Measurements from ENCODE around the gene RALGAPA2.
A peak's percentile ranks its signal among the peaks of the same experiment; 100 is the strongest.

The RALGAPA2 gene

GRCh38 chr20:20712474-20713243 is at the start of gene RALGAPA2:
Gene RALGAPA2 (minus strand): TSS chr20:20712644. CDS start chr20:20712480, 164 bp downstream.
- peak; percentile 94 for DNase-seq

DNA sequence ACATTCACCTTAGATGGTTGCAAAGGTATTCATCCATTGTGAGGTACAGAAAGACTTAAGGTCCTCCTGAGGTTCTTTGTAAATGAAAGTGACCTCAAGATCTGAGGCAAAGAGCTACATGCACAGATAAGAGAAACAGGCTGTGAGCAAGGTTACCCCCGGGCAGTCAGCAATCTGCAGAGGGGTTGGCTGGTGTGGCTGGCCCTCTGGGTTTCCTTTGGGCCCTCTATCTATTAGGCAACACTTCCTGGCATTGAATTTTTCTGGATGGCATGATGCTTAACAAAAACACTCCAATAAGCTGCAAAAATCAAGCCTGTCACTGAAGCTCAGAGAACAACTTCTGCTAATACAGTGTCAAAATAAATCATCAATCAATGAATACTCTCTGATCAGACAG is 48.9 kb upstream of the RALGAPA2 start:
- no peak for DNase-seq

DNA sequence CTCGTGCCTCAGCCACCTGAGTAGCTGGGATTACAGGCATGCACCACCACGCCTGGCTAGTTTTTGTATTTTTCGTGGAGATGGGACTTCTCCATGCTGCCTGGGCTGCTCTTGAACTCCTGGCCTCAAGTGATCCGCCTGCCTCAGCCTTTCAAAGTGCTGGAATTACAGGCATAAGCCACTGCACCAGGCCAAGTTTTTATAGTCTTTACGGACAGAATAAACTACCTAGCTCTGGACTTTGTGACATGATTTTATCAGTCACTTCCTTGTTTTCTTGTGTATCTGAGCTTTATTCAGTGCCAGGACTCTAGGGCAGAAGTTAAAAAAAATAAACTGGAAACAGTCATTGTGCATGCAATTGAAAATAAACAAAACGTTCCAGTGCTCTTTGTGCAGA is 46.7 kb upstream of the RALGAPA2 start:
- no peak for DNase-seq

- DNase-seq = no peak
These were observed 43.4 kb upstream of the RALGAPA2 start for GRCh38 chr20:20755674-20756319.

DNA sequence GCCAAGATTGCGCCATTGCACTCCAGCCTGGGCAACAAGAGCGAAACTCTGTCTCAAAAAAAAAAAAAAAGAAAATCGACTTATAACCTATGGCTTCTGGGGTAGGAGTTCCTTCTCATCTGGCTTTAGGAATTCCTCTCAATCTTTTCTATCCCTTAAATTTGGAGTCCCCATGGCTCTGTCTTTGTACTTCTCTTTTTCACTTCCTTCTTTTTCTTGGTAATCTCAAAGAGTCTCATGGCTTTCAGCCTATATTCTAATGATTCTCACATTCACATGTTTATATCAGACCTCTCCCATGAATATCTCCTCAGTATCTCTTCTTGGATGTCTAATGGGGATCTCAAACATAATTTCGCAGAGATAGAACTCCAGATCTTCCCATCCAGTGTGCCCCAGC is 42.8 kb upstream of the RALGAPA2 start:
- no peak for DNase-seq

- DNase-seq = no peak
These were observed 42.3 kb upstream of the RALGAPA2 start for GRCh38 chr20:20754714-20755113.

DNA sequence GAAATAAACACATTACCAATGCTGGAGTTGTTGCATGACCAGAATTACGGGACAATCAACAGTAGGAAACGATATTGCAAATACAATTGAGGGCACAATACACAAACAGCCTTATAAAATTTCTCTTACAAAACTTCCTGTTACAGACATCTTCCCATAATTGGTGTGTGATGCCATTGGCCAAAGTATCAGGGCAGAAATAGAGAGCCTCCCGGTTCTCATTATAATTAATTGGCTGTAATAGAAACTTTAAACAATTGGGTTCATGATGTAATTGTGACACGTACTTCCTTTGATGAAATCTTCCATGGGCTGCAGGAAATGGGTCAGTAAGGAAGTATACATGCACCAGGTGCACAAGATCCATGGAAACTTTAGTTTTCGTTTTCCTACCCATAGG is 40.3 kb upstream of the RALGAPA2 start:
- no peak for DNase-seq

DNA sequence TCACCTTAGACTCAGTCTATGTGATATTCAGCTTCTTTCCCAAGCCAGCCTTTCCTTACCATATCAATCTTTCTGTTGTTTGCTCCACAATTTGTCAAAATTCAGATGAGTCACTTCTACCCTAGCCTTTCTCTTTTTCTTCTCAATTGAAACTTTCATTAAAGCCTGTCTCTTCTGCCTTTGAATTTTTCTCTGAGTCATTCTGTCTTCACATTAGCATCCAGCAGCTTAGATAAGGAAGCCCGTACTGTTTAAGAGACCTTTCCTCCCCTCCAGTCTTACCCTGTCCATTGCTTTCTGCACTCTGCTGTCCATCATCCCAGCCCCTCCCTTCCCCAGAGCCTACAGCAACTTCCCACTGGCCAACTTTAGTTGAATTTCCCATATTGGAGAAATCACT is 34.9 kb upstream of the RALGAPA2 start:
- no peak for DNase-seq

DNA sequence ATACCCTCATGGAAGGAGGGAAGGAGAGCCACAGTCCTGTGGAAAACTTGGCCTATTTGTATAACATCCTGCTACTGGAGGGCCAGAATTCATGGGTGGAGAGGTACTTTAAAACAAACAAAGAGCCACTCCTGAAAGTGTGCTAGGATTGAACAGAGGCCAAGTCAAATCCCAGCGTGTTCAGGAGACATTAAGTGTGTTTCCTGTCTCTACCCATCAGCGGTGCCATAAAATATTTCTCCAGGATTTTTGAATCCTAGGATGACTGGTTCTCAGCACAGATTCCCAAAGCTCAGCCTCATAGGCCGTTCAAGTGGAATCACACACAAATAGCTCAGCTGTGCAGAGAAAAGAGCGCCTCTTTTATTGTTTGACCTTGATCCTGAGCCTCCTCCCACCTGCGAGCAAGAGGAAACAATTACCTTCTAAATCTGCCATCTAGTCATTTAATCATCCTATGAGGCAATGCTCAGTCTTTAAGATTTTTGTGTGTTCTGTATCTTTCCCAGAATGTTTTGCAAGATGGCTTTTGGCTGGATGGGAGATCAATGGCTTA is 31.8 kb upstream of the RALGAPA2 start:
- DNase-seq = no peak

GRCh38 chr20:20743511-20744169 is 31.2 kb upstream of the RALGAPA2 start:
- no peak for DNase-seq

DNA sequence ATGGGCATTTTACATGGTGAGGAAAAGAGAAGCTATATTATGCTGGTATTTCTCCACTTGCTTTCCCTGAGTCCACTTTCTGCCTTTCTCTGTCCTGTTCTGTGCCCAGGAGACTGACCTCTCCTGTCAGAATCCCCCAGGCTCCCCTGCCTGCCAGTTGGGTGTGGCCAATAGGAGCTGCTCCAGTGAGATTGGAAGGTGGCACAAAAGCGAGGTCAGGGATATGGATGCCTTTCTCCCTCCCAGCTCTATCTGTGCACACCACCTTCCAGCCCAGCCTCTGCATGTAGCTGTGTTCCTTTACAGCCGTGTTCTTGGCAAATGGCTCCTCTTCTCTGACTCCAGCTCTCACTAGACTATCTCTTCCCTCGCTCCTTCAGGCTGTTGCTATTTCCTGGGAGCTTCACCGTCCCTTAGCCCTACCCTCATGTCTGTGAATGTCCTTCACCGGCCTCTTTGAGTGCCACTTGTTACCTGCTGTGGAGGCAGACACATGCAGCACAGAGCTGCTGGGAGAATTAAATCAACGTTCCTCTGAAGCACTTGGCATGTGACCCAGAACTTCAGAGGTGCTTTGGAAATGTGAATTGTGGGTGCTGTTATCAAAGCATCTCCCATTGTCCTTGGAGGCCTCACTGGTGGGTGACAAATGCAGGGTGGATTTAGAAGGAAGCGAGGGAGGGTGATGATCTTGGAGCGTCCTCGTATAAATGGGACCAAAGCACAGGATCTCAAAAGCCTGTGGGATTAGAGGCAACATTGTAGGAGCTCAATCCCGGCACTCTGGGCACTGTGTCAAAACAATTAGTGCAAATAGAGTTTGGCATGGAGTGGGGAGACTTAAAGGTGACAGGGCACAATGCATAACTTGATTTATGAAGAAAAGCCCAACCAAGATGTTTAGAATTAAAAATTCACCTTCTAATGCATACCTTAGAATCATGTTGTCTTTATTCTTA is 28.9 kb upstream of the RALGAPA2 start:
- DNase-seq = no peak

- no peak for DNase-seq
These were observed 28.1 kb upstream of the RALGAPA2 start for GRCh38 chr20:20740541-20740940.

- no peak for DNase-seq
These were observed 24.7 kb upstream of the RALGAPA2 start for GRCh38 chr20:20737158-20737557.

DNA sequence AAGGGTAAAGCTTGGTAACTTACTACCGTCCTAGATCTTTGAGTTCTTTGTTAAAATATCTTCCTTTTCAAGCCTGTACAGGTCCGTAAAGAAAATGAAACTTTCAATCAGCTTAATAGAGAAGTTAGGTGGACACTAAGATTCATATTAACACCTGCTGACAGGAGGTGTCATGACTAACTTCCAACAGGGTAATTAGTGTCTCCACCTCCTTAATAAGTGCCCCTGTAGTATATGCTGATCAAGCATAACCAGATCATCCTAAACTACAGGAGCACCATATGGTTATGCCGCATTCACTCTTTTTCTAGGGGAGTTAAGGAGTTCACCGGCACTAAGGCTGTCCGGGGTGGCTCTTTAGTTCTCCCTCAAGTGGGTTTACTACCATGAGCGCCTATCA is 23.9 kb upstream of the RALGAPA2 start:
- DNase-seq = no peak

- peak; percentile 15 for DNase-seq
These were observed 22.1 kb upstream of the RALGAPA2 start for GRCh38 chr20:20734475-20734948.

- DNase-seq = no peak
These were observed 21.5 kb upstream of the RALGAPA2 start for GRCh38 chr20:20733943-20734342.

DNA sequence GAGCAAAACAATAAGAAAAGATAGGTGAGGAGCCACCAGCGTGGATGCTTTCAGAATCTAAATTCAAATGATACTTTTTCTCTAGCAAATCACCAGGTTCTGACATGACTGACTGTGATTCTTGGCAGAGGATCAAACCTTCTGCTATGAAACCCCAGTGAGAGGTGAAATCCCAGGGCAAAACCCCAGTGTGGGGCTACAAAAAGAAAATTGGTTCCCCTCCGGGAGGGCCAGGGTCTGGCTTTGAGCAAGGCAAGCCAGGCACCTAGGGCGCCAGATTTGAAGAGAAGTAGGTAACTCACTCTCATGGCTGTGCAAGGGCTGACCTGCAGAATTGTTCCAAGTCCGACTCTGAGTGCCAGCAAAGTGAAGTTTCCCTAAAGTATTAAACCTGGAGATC is 20.2 kb upstream of the RALGAPA2 start:
- DNase-seq = no peak

DNA sequence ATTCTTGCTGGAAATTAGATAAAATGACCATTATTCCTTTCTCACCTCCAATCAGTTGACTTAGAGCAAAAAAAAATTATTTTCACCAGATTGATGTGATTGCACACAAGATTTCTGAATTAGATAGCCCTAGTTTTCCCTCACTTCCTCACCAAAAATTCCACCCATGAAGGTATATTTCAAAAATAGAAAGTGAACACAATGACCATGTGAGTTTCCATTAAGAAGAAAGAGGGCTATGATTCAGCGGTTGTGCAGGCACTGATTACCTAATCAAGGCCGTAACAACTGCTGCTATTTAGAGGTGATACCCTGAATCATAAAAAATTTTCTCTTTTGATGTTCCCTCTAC is 19.5 kb upstream of the RALGAPA2 start:
- no peak for DNase-seq

GRCh38 chr20:20731000-20731944 is 18.8 kb upstream of the RALGAPA2 start:
- DNase-seq = no peak

DNA sequence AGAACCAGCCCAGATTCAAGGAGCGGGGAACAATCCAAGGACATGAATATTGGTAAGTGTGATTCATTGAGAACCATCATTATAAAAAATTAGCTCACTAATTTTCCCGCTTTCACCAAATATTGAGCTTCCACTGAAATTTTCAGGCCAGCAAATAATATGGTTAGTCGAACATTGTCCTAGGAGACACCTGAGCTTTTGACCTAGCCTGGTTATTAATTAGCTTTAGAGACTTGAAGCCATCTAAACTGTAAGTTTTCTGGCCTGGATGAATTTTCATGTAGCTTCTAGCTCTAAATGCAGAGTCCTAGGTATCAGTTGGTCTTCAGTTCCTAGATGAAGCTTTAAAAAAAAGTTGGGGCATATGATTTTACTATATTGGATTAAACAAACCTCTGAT is 17.1 kb upstream of the RALGAPA2 start:
- no peak for DNase-seq

GRCh38 chr20:20721489-20721888 is 9.0 kb upstream of the RALGAPA2 start:
- DNase-seq = no peak

Data from CD4-positive, alpha-beta T cell treated with Interleukin-17A for 1 hour (primary cell).